ENCODE data around the gene F7.

F7 gene

DNA sequence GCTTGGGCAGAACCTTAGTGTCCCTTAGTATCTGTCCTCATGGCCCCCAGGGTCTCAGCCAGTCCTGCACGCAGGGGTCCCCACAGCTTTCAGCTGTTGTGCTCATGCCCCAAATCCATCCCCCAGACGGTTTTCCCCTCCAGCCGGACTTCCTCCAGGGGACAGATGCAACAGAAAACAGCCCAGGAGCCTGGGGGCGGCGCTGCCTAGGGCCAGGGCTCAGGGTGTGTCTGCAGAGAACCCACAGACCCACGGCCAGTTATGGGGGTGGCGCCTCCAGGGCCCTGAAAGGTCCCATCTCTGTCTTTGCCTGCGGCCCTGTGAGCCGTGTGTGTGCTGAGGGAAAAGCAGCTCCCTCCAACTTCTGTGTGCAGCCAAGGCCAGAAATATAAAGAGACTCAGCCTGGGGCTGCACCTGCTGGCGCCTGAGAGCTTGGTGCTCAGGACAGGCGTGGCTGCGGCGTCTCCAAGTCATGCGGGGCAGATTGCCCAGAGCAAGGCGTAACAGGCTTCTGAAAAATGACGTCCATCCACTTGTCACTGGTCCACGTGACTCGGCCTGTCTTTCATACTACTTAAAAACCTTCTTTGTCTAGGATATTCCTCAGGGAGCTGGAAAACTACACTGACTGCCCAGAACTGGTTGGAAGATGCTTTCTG, 22.1 kb upstream of the F7 start:
- in situ Hi-C loops (cut with HindIII; ENCODE audit: low pct_ligation_motif_present, low sequenced_read_pairs): no loop called here
- Histone ChIP-seq H3K27ac (no peak overlapping the region), H3K27me3 (replicated peaks) (no peaks in the 10 kb centered on the region), H3K36me3 (replicated peaks) (no peaks in the 10 kb centered on the region), H3K4me3 (ENCODE audit: low read depth, low read length) (no peak overlapping the region)
- TF ChIP-seq, protein P1, sequence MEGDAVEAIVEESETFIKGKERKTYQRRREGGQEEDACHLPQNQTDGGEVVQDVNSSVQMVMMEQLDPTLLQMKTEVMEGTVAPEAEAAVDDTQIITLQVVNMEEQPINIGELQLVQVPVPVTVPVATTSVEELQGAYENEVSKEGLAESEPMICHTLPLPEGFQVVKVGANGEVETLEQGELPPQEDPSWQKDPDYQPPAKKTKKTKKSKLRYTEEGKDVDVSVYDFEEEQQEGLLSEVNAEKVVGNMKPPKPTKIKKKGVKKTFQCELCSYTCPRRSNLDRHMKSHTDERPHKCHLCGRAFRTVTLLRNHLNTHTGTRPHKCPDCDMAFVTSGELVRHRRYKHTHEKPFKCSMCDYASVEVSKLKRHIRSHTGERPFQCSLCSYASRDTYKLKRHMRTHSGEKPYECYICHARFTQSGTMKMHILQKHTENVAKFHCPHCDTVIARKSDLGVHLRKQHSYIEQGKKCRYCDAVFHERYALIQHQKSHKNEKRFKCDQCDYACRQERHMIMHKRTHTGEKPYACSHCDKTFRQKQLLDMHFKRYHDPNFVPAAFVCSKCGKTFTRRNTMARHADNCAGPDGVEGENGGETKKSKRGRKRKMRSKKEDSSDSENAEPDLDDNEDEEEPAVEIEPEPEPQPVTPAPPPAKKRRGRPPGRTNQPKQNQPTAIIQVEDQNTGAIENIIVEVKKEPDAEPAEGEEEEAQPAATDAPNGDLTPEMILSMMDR (IDR thresholded peaks at IDR 0.05; ENCODE audit: low read depth, low read length, missing control alignments): no peak
- no peak for DNase-seq

DNA sequence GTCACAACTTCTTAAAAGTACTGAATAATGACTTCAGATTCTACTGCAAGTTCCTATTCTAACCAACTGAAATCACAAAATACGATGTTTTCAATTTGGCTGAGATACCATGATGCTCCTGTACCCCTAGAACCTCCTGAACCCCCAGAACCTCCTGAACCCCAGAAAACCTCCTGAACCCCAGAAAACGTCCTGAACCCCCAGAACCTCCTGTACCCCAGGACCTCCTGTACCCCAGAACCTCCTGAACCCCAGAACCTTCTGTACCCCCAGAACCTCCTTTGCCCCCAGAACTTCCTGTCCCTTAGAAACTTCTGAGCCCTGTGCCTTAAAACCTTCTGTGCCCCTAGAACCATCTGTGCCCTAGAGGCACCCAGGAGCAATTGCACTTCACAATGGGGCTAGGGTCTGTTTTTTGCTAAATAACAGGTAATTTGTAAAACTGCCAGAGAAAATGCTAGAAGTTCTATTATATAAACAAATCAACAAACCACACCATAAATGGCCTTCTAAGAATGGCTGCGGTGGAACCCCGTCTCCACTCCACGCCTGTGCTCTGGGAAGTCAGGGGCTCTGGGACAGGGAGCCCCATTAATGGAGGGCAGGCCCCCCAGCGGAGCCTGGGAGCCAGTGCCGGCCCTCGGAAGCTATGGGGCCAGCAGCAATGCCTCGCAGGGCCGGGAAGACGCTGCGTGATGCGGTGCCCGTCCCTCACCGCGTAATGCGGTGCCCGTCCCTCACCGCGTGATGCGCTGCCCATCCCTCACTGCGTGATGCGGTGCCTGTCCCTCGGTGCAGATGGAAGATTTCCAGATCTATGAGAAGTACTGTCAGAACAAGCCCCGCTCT, 21.3 kb upstream of the F7 start:
- no peak overlapping the region for H3K27ac ChIP-seq
- no peak overlapping the region for H3K4me3 ChIP-seq (ENCODE audit: low read depth, low read length)
- in situ Hi-C loops (cut with HindIII; ENCODE audit: low pct_ligation_motif_present, low sequenced_read_pairs): no loop called here

DNA sequence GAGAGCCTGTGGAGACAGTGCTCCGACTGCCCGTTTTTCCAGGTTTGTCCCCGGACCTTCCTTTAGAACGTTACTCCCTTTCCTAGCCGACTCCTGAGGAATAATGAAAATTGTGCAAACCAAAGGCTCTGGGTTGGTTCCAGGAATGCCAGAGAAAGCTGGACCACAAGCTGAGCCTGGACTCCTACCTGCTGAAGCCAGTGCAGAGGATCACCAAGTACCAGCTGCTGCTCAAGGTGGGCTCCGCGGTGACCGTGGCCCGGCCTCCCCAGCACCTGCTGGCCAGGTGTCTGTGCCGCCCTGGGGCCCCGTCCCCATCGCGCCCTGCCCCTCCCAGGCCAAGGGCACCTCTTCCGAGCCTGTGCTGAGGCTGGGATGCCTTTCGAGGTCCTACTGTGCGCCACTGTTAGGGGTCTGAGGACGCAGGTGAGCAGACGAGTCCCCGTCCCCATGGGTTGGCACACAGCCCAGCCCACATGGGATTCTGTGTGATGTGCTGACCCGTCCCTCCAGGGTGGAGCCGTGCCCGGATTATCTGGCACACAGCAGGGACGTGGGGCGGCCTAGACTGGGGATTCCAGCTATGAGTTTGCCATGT, 20.5 kb upstream of the F7 start:
- in situ Hi-C loops (cut with HindIII; ENCODE audit: low pct_ligation_motif_present, low sequenced_read_pairs): no loop called here
- TF ChIP-seq, protein P1 (IDR thresholded peaks at IDR 0.05; ENCODE audit: low read depth, low read length, missing control alignments): no peak
- no peak overlapping the region for H3K4me3 ChIP-seq (ENCODE audit: low read depth, low read length)
- DNase-seq: no peak
- H3K36me3 ChIP-seq (replicated peaks): no peaks in the 10 kb centered on the region
- H3K27ac ChIP-seq: no peak overlapping the region
- H3K27me3 ChIP-seq (replicated peaks): no peaks in the 10 kb centered on the region

More for the DNA sequence above, 21.3 kb upstream of the F7 start:
- DNase-seq: no peak
- no peaks in the 10 kb centered on the region for H3K27me3 ChIP-seq (replicated peaks)
- TF ChIP-seq, protein P1 (IDR thresholded peaks at IDR 0.05; ENCODE audit: low read depth, low read length, missing control alignments): peak; percentile 35
- H3K36me3 ChIP-seq (replicated peaks): no peaks in the 10 kb centered on the region

DNA sequence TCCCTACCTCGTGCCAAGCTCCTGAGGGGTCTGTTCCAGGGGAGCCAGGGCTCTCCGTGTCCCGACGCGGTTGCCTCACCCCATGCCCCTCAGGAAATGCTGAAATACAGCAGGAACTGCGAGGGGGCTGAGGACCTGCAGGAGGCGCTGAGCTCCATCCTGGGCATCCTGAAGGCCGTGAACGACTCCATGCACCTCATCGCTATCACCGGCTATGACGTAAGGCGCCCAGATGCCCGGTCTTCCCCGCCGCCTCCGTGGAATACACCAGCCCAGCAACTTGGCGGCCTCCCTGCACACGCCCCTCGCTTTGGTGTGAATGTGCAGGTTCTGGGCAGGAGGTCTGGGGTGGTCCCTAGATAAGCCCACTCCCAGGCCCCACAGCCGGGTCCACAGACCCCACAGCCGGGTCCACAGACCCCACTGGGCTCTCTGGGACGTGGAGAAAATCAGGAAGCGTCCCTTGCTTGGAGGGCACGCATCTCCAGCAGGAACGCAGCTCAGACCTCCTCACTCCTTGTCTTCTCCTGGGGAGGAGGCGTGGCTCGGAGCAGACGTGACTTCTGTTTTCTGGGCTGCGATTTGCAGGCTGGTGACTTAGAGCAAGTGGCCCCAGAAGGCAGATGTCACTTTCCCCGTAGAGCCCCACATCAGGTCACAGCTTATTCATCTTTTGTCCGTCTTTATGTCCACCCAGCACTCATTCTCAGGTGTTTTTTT, 19.4 kb upstream of the F7 start:
- TF ChIP-seq, protein P1 (IDR thresholded peaks at IDR 0.05; ENCODE audit: low read depth, low read length, missing control alignments): peak; percentile 22
- no peak for DNase-seq
- H3K36me3 ChIP-seq (replicated peaks): no peaks in the 10 kb centered on the region
- peaks cover 4% of the 10 kb centered on the region for H3K27me3 ChIP-seq (replicated peaks)
- H3K27ac ChIP-seq: no peak overlapping the region
- no peak overlapping the region for H3K4me3 ChIP-seq (ENCODE audit: low read depth, low read length)
- in situ Hi-C loops (cut with HindIII; ENCODE audit: low pct_ligation_motif_present, low sequenced_read_pairs): no loop called here

DNA sequence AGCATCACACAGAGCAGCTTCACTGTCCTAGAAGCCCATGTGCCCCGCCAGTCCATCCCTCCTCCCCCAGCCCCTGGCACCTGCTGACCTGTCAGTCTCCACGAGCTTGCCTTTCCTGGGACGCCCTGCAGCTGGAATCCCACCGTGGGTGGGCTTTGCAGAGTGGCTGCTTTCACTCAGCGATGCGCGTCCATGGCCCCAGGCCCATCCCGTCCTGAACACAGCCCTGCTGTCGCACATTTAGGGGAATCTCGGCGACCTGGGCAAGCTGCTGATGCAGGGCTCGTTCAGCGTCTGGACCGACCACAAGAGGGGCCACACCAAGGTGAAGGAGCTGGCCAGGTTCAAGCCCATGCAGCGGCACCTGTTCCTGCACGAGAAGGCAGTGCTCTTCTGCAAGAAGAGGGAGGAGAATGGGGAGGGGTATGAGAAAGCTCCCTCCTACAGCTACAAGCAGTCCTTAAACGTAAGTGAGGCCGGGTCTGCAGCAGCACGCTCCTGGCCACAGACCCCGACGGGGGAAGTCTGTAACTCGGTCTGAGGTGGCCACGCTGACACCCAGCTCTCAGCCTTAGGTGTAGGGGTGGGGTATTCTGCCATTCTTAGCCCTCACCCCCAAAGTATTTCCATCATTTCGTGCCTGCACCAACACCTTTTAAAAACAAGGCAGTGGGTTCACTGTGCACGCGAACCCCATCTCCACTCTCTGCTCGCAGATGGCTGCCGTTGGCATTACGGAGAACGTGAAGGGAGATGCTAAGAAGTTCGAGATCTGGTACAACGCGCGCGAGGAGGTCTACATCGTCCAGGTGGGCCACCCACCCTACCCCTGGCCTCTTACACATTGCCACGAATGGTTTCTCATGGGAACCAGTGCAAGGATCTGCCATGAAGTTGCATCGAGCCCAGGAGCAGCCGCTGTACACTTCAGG, 18.3 kb upstream of the F7 start:
- no peak for DNase-seq
- Histone ChIP-seq H3K27ac (no peak overlapping the region), H3K36me3 (replicated peaks) (no peaks in the 10 kb centered on the region), H3K4me3 (ENCODE audit: low read depth, low read length) (no peak overlapping the region), H3K27me3 (replicated peaks) (peaks cover 4% of the 10 kb centered on the region)
- TF ChIP-seq, protein P1 (IDR thresholded peaks at IDR 0.05; ENCODE audit: low read depth, low read length, missing control alignments): no peak
- in situ Hi-C loops (cut with HindIII; ENCODE audit: low pct_ligation_motif_present, low sequenced_read_pairs): no loop called here

All from brain microvascular endothelial cell (primary cell).